Left colon (tissue), 2 donors: Measurements from ENCODE around the gene SCGB3A1. TPM values are rescaled to one million over a fixed set of nuclear protein-coding genes. Genes with fewer than 3 reads are reported as not detected.
A peak's percentile ranks its signal among the peaks of the same experiment; 100 is the strongest.

Source experiments
- ATAC-seq: fragments of 200-7000 bp; cut with Tn5 transposase; one replicate; pipeline ENCODE4 v1.9.1; 2020; ENCODE audit warnings: mild to moderate bottlenecking, moderate library complexity
- DNase-seq, 2 donors: peaks; one replicate each; pipeline ENCODE4 v3.0.0-alpha.2; 2020
- intact Hi-C, 2 donors: fragments of 100-400 bp; cut with DNase I in 1 of 2; cut with micrococcal nuclease in 1 of 2; formaldehyde crosslinking; loops; one replicate each; pipeline versions ENCODE4 v1.11.2 to v1.14.0; 2022; cut with DNase I, micrococcal nuclease
- long read RNA-seq: library from polyadenylated mRNA; unstranded; transcript quantifications from one replicate; pipeline ENCODE4 v2.0.0, GENCODE V29; 2021
- total RNA-seq, 2 donors: library from RNA; stranded (reverse); fragmentation: NEBNext Ultra II Directional; extraction: Animal tissue kit (Norgen Biotek cat#: 25700); gene quantifications; one replicate each; pipeline ENCODE4 v1.2.1, GENCODE V29; 2021
- donor health status: DM: no; HTN: no; CAD: no.
- donor health status: DM: yes; HTN: yes; CAD: no.

SCGB3A1 gene, protein sequence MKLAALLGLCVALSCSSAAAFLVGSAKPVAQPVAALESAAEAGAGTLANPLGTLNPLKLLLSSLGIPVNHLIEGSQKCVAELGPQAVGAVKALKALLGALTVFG
- not detected for total RNA-seq
- long read RNA-seq, result 0 reads

DNA sequence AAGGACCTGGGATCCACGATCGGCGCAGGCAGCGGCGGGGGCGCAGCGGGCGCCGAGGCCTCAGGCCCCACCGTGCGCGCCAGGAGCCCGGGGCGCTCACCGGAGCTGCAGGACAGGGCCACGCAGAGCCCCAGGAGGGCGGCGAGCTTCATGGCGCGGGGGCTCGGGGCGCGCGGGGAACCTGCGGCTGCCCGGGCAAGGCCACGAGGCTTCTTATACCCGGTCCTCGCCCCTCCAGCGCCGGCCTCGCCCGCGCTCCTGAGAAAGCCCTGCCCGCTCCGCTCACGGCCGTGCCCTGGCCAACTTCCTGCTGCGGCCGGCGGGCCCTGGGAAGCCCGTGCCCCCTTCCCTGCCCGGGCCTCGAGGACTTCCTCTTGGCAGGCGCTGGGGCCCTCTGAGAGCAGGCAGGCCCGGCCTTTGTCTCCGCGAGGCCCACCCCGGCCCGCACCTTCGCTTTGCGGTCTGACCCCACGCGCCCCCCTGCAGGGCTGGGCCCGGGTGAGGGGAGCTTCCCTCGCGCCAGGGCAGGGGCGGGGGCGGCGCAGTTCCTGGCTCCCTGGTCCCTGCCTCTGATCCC is at the start of gene SCGB3A1:
Gene SCGB3A1 (minus strand): TSS at position 189 of the 577 bp plus-strand sequence. CDS start 37 bp downstream, at position 152.
- no peak for ATAC-seq

DNA sequence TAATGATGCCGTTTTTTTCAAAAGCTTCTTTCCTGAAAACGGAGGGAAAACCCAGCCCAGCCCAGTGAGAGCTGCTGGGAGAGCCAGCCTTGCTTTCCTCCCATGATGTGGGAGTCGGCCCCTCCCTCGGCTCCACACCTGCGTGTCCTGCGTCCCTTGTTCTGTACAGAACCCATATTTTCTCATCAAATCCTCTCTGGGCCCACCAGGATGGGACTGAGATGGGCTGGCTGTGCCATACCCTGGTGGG is 49.2 kb upstream of the SCGB3A1 start:
- DNase-seq (peak in 1 of 2 donors; percentile 18), ATAC-seq (no peak)
- intact Hi-C loops, result no loop called here

More for the DNA sequence above, at the start of gene SCGB3A1:
- DNase-seq, result no peak
- intact Hi-C loops, result no loop called here

DNA sequence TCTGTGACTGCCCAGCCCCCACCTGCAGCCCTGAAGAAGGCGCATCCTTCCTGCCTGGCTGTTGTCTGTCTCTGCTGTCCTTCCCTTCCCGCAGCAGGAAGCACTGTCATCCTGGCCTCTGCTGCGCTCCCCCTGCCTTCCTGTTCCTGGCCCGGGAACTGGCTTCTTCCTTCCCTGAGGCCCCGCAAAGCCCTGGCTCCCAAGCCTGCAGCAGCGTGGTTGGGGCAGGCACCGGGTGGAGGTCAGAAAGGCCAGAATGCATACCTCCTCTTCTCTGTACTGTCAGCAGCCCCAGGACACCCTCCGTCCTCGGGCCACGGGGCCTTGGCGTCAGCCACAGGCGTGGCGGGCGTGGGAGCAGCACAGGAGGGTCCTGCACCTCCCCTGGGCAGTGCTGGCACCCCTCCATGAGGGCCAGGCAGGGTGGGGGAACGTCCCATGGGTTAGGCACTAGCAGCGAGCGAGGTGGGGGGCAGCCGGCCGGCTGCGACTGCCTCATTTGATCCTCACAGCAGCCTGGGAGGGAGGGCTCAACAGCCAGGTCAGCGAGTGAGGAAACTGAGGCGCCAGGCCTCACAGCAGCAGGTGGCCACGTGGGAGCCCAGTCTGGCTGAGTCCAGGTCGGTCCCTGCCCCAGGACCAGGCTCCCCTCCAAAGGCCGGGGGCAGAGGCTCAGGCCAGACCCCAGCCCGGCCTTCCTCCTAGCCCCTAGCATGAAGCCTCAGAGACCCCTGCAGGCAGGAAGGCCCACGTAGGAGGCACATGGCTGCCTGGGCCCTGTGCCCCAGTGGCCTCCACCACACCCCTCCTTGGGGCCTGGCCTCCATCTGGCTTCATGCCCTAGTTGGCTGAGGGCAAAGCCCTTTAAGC is 48.7 kb upstream of the SCGB3A1 start:
- no peak for ATAC-seq
- intact Hi-C loops, result no loop called here
- peak in 1 of 2 donors; percentile 26 for DNase-seq

DNA sequence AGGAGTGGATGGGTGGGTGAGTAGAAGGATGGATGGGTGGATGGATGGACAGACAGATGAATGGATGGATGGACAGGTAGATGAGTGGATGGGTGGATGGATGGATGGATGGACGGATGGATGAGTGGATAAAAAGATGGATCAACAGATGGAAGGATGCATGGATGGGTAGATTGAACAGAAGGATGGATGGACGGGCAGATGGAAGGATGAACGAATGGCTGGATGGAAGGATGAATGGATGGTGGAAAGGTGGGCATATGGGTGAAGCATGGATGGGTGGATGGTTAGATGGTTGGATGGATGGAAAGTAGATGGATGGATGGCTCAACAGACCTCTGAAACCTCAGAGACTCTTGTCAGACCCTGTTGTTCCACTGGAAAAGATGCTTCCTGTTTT is 48.0 kb upstream of the SCGB3A1 start:
- no peak for ATAC-seq
- intact Hi-C loops, result no loop called here

DNA sequence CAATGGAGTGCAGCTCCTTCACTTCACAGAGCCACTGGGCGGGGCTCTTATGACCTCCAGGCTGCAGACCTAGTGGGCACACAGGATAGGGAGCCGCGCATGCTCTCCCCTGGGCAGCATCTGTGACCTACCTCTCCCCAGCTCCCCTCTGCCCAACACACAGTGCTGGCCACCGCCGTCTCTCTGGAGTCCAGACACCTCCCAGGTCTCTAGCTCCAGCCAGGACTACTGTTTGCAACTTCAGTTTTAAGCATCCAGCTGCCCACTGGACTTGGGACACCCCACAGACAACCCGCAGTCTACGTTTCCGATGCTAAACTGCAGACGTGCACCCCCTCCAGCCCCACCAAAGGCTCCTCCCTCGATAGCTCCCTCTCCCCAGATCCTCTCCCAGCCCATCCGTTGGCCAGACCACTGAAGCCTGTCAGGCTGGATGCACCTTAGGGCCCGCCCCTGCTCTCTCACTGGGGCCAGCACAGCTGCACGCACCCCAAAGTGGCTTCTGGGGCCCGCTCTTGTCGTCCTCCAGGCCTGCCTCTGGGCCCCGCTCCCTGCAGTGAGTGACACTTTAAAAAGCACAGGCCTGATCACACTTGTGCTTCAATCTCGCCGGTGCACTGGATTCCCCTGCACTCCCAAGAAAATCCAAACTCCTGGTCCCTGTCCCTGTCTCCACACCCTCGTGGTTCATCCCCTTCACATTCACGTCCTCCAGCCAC is 46.8 kb upstream of the SCGB3A1 start:
- intact Hi-C loops, result no loop called here
- no peak for ATAC-seq
- peak in 1 of 2 donors; percentile 15 for DNase-seq

More for the DNA sequence above, 48.0 kb upstream of the SCGB3A1 start:
- no peak for DNase-seq

DNA sequence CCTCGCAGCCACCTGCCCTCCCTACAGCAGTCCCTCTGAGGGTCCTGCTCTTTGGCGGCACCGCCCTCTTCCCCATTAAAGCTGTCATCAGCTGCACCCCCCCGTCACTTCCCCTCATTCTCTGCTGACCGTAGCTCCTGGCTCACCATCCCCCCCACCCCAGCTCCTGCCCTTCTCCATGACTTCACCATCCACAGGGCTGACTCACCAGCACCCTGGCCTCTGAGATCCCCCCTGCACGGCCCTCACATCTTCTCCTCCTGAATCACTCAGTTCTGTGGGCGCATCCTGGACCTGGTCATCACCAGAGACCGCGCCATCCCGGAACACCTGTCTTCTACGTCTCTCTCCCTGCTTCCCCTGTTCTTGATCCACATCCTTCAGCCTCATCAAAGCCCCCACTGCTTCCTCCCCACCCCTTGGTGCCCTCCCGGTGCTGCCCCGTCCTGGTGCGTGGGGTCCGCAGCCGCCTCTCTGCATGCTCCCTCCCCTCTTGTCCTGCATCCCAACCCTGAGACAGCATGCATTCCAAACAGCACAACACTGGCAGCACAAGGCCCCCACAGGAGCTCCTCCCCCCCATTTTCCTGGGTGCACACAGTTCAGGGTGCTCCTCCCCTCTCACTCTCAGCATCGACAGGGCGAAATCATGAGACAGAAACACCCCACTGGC is 45.2 kb upstream of the SCGB3A1 start:
- ATAC-seq (no peak), DNase-seq (peak in 1 of 2 donors; percentile 16)
- intact Hi-C loops, result no loop called here

DNA sequence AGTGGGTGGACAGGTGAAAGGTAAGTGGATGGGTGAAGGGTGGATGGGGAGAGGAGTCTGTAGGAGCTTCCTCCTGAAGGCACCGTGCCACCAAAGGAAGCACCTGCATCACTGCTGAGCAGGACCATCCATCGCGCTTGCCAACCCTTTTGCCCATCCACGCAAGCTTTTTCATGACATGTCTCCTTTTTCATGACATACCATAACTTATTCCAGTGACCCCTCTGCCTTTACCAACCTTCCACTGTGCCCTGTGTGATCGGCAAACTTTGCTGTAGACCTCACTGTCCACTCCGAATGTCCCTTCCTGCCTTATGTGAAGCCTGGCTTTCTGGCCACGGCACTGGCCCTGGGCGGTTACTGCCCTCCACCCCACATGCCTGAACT is 44.7 kb upstream of the SCGB3A1 start:
- intact Hi-C loops, result no loop called here
- ATAC-seq, result no peak
- DNase-seq, result no peak

DNA sequence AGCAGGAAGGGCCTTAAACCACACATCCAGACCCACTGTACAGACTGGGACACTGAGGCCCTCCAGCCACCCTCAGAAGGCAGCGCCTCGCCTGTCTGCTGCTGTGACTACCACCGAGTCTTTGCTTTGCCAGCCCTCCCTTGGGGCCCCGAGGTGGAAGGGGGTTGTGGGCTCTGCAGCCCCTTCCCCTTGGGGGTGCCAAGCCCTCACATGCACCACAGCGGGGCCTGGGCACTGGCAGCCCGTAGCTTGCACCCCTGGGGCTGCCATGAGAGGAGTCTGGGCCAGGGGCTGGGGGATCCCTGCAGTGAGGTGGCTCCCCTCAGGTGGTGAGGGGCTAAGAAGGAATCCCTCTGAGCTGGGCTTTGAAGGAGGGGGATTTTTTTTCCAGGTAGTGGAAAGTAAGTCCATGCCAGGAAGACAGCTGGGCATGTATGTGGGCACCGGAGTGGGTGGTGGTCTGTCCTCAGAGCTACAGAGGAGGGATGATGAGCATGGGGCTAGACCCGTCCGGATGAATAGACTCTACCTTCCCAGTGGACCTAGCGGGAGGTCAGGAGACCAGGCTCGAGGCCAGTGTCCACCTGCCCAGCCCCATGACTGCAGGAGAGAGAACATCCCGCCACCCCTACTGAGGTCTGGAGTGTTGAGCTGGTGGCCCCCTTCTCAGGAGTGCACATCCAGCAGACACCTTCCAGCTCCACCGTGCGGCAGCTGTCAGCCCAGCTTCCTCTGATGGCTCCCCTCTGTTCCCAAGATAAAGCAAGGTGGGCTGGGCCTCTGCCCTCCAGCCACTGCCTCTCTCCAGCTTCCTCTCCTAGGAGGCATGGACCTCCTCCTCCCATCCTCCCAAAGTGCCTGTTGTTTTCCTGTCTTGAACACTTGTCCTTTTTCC is 42.2 kb upstream of the SCGB3A1 start:
- no peak for DNase-seq
- ATAC-seq, result no peak
- intact Hi-C loops, result no loop called here

DNA sequence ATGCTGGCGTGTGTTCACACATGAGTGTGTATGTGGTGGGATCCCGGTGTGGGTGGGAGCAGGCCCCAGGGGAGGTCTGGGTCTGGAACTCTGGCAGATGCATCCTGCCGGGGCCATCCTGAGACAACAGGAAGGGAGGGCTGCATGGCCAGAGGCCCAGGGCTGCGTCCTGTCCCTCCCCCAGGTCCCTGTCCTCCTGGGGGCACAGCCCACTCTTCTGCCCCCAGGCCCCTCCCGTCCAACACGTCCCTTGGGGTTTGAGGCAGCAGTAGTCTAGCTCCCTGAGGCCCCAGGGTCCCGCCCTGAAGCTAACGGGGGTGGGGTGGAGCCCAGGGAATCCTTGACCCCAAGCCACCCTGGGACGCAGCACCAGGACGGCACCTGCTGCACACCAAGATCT is 41.5 kb upstream of the SCGB3A1 start:
- intact Hi-C loops, result no loop called here

DNA sequence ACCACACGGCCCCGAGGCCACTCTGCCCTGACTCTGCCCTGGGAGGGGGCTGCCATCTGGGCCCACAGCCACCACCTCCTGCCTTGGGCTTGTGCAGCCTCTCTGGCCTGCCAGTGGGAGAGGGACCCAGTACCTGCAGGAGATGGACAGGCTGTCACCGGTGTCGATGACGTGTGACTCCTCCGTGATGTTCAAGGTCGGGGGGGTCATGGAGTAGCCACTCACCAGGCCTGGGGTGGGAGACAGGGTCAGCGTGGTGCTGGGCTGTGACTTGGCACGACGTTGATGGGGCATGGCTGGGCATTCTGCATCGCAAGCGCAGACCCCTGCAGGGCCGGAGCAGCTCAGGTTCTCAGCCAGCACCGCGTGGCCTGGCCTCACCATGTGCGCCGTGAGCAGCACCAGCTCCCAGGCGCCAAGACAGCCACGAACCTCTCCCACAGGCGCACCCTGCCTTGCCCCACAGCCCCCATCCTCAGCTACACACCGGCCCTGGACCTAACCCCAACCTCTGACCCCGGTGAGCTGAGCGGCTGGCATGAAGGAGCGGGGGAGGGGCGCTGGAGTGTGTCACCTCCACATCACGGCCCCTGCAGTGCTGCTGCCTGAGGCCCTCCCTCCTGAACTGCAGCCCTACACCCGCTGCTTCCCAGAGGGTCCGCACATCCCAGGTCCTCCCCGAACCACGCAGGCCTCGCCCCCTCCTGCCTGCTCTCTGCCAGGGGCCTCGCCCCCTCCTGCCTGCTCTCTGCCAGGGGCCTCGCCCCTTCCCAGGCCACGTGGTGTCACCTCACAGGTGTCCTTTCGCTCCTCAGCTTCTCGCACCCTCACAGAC is 40.5 kb upstream of the SCGB3A1 start:
- intact Hi-C loops, result no loop called here
- no peak for ATAC-seq
- no peak for DNase-seq

More for the DNA sequence above, 41.5 kb upstream of the SCGB3A1 start:
- no peak for ATAC-seq
- no peak for DNase-seq

DNA sequence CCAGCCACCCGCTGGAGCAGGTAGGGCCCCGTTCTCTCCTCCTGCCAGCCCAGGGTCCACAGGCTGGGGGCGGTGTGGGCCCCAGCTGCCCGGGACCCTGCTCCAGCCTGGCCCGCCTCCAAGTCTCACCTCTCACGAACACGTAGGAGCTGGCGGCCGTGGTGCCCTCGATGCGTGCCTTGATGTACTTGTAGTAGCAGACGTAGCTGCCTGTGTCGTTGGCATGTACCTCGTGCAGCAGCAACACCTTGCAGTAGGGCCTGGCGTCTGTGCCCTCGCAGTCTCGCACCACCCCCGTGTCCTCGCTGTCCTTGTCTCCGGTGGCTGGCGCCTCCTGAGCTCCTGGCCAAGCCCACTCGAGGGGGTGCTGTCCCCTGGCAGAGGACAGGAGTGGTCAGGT is 39.1 kb upstream of the SCGB3A1 start:
- no peak for DNase-seq
- no peak for ATAC-seq
- intact Hi-C loops, result no loop called here

DNA sequence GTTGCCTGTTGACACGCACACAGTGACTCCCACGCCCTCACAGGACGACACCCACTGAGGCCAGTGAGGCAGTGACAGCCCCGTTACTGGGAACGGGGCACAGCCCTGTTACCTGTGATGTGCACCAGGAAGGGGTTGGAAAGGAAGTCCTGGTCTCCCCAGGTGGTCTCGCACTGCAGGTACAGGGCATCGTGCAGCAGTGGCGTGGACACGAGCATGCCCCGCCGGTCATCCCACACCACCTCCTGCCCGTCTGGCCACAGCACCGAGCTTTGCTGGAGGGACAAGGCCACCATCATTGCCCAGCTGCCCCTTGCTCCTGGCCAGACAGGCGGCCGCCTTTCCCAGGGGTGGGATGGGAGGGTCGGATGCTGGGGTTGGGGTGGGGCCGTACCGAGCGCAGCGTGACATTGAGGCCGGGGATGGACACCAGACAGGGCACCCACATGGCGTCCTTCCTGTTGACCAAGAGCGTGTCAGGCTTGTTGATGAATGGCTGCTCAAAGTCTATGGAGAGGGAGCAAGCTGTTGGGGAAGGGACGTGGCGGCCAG is 38.6 kb upstream of the SCGB3A1 start:
- no peak for DNase-seq
- intact Hi-C loops, result no loop called here
- ATAC-seq, result no peak

DNA sequence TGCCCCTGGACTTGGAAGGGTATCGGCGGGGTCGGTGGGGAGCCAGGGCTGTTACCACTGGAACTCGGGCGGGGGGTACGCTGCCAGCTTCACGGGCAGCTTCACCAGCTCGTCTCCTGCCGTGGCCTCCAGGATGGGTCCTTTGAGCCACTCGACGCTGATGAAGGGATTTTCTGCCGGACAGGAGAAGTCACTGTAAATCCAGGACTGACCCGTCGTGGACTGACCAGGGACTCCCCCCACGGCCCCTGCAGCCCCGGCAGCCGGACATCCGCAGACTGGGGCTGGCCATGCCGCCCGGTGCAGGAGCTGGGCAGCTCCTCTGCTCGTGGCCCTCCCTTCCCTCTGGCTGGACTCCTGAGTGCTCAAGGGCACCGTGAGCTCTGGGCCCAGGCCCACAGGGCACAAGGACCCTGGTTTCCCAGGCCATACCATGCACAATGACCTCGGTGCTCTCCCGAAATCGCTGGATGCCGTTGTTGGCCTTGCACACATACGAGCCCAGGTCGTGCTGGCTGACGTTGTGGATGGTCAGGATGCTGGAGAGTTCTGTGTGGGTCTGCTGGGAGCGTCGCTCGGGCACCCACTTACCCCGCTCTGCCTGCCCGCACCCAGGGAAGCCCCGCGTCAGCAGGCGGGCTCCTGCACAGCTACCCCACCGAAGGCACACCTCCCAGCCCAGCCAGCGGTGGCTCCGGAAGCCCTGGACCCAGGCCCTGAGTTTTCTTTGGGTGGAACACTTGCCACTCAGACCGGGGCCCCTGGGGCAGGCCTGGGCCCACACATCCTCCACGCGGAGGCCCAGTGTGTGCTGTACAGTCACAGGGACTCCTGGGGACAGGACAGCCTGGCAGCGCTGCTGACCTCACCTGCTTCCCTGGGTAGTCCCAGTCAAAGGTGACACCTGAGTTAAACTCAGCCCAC is 37.8 kb upstream of the SCGB3A1 start:
- ATAC-seq (no peak), DNase-seq (no peak)
- intact Hi-C loops, result no loop called here

DNA sequence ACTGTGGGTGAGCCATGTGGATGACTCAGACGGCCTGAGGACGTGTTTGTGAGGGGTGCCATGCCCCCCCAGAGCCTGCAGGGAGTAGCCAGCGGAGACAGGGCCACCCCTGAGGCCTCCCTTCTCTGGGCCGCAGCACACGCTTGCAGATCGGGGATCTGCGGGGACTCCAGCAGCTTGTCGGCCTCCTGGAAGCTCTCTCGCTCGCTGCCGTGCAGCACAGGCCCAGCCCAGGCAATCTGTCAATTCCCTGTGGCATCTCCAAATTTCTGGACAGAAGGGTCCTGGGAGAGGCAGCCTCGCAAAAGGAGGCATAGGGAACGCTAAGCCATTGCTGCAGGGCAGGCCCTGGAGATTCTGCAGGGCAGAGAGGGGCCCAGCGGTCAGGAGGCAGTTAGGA is 36.9 kb upstream of the SCGB3A1 start:
- DNase-seq, result no peak
- no peak for ATAC-seq
- intact Hi-C loops, result no loop called here

DNA sequence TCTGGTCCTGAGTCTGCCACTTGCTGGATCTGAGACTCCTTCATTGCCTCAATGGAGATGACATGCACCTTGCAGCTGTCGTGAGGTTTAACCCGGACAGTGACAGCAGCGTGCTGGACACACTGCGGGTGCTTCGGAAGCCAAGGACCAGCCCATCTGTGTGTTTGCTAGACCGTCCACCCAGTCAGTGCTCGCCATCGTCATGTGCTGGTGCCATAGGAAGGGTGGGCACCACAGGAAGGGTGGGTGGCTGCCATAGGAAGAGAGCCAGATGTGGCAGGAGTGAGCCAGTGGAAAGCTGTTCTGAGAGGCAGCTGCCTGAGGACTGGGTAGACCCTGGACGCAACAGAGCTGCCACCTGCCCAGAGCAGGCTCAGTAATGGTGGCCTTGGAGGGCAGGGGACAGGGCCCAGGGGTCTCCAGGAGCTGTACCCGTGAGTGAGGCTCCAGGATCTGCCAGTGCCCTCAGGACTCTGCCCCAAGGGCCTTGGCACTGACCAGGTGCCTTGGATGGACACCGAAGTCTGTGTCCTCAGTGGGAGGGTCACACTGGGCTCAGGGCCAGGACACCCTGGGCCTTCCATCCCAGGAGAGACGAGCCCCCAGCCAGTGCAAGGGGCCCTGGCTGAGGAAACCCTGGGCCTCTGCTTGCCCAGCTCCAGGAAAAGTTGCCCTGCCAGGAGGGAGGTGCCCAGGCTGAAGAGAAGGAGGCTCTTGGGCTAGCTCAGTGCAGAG is 36.3 kb upstream of the SCGB3A1 start:
- intact Hi-C loops, result no loop called here
- no peak for DNase-seq
- ATAC-seq, result no peak
